Prostate gland (tissue), 2 donors: ENCODE measurements around the gene TBC1D19.

ENCODE experiments used
- CTCF ChIP-seq, 4 experiments: fragments of 200-600 bp in 2 of 4; fragments of 450-650 bp in 2 of 4; sonication (generic) in 2 of 4; IDR thresholded peaks; 1 replicate in 3 of 4; 2 replicates in 1 of 4; pipeline ENCODE4 v1.5.1; 2016 to 2019; ENCODE audit warnings: antibody characterized with exemption in 4 of 4, mild to moderate bottlenecking in 2 of 4, moderate library complexity in 2 of 4
- POLR2A ChIP-seq: fragments of 450-650 bp; IDR thresholded peaks from one replicate; pipeline ENCODE4 v1.6.1; 2016; ENCODE audit warnings: antibody characterized with exemption, mild to moderate bottlenecking
- POLR2AphosphoS5 ChIP-seq: sonication (generic); formaldehyde crosslinking; IDR thresholded peaks from one replicate; pipeline ENCODE4 v1.6.1; 2017; ENCODE audit warnings: antibody characterized with exemption

GRCh38 chr4:26727844-26728243 is 144.0 kb downstream of the TBC1D19 start:
- TF ChIP-seq POLR2AphosphoS5, result no peak
- no peak for TF ChIP-seq CTCF (IDR thresholded peaks at IDR 0.05)
- TF ChIP-seq POLR2A, result no peak
